BJ (cell line): ENCODE results near the gene DPP6. TPM values are rescaled to one million over a fixed set of nuclear protein-coding genes. Genes with fewer than 3 reads are reported as not detected.

Source experiments
- CTCF ChIA-PET: fragments of 350-600 bp; formaldehyde crosslinking; extraction: SDS; loops from one replicate; lab custom pipeline; 2021; ENCODE audit warnings: antibody characterized with exemption, inconsistent platforms; lab: Yijun Ruan, JAX
- POLR2A ChIA-PET: fragments of 300-600 bp; sonication (Branson Sonifier 250); formaldehyde crosslinking; extraction: SDS; loops from one replicate; lab custom pipeline; 2021; ENCODE audit warnings: antibody characterized with exemption; lab: Charles Lee
- DNase-seq: peaks from one replicate; pipeline ENCODE4 v3.0.0-alpha.2; 2011; ENCODE audit warnings: low read depth
- H3K27me3 ChIP-seq: 2 replicates; pipeline ENCODE4 v1.6.0; 2011; ENCODE audit warnings: low read length; ENCODE audit not compliant: control insufficient read depth, insufficient read depth
- H3K36me3 ChIP-seq: 2 replicates; pipeline ENCODE4 v1.5.1; 2011; ENCODE audit warnings: low read length; ENCODE audit not compliant: control insufficient read depth, insufficient read depth
- H3K4me3 ChIP-seq: 2 replicates; pipeline ENCODE4 v1.5.1; 2011; ENCODE audit warnings: low read depth, mild to moderate bottlenecking, control low read depth, low read length
- CTCF ChIP-seq: IDR thresholded peaks from 2 replicates; pipeline ENCODE4 v1.5.1; 2011; ENCODE audit warnings: low read depth, mild to moderate bottlenecking, control low read depth, inconsistent platforms, low read length, moderate library complexity; ENCODE audit not compliant: insufficient read depth
- polyA plus RNA-seq: library from polyadenylated mRNA; depleted of rRNA; stranded (reverse); fragments of >200 nt; gene quantifications from 2 replicates; pipeline ENCODE4 v1.2.3, GENCODE V29; 2011

DPP6 gene
- polyA plus RNA-seq, 1 experiment, result not detected

DNA sequence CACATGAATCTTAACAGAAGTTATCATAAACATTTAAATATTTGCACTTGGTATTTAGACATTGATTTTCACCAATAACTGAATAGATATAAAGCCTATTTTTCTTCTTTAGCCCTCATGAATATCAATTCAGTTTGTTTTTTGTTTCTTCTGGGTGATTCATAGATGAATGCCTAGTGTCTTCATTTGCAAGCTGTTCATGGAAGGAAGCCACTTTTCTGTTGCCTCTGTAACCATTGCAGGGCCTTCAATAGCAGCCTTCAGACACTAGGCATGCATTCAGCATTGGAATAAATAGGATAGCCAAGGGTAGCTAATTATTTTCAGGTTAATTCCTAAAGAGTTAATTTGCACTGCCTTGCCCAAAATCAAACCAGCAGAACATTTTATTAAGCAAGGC is 375.3 kb downstream of the DPP6 start:
- POLR2A ChIA-PET, result no interaction called here

GRCh38 chr7:154429666-154430404 is 377.6 kb downstream of the DPP6 start:
- POLR2A ChIA-PET, result no interaction called here
- Histone ChIP-seq H3K27me3 (no peaks in the 10 kb centered on the region), H3K4me3 (no peak overlapping the region), H3K36me3 (no peaks in the 10 kb centered on the region)
- no peak for TF ChIP-seq CTCF
- no peak for DNase-seq
- CTCF ChIA-PET, result no interaction called here

More for the DNA sequence above, 375.3 kb downstream of the DPP6 start:
- no peaks in the 10 kb centered on the region for H3K27me3 ChIP-seq
- CTCF ChIA-PET, result no interaction called here
- TF ChIP-seq CTCF, result no peak
- no peak overlapping the region for H3K4me3 ChIP-seq
- DNase-seq, result no peak
- no peaks in the 10 kb centered on the region for H3K36me3 ChIP-seq

DNA sequence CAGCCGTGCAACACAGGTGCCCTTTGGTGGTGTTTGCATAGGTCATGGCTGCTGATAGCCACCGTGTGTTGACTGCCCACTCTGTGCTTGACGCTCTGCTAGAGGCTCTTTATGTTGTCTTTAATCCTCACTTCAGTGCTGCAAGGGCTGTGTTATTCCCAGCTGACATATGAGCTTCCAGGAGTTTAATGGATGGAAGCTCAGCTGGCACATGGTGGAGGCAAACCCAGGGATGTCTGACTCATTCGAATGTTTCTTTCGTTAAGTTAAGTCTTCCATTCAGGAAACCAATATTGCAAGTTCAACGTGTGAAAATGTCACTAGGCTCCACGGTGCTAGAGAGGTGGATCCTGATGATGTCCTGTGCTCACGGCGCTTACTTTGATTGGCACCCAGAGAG is 378.4 kb downstream of the DPP6 start:
- Histone ChIP-seq H3K36me3 (no peaks in the 10 kb centered on the region), H3K27me3 (no peaks in the 10 kb centered on the region), H3K4me3 (no peak overlapping the region)
- CTCF ChIA-PET, result no interaction called here
- POLR2A ChIA-PET, result no interaction called here
- no peak for DNase-seq
- TF ChIP-seq CTCF, result no peak

DNA sequence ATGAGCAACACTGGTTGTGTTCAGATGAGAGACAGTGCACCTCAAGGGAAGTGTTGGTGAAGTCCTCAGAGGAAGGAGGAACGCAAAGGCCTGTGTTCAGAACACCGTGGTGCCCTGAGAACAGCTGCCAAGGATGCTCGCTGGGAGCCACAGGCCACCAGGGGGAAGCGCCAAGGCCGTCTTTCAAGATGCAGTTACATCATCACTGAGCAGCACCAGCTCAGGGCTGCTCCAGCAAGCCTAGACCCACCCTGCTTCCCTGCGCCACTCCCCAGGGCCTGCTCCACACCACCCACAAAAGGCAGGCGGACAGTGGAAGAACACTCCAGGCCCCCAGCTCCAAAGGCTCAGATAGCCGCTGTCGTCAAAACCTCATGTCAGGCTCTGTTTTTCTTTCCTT is 378.8 kb downstream of the DPP6 start:
- H3K4me3 ChIP-seq, result no peak overlapping the region
- ChIA-PET CTCF (no interaction called here), POLR2A (no interaction called here)
- no peaks in the 10 kb centered on the region for H3K27me3 ChIP-seq
- no peaks in the 10 kb centered on the region for H3K36me3 ChIP-seq
- no peak for TF ChIP-seq CTCF
- DNase-seq, result no peak

GRCh38 chr7:154433632-154434598 is 381.7 kb downstream of the DPP6 start:
- CTCF ChIA-PET, result no interaction called here
- no peaks in the 10 kb centered on the region for H3K36me3 ChIP-seq
- no peaks in the 10 kb centered on the region for H3K27me3 ChIP-seq
- POLR2A ChIA-PET, result no interaction called here
- DNase-seq, result no peak
- H3K4me3 ChIP-seq, result no peak overlapping the region
- TF ChIP-seq CTCF, result no peak
